Subcutaneous abdominal adipose tissue (tissue), 5 donors: ENCODE results near the gene ADISSP.

Source experiments
- H3K27ac ChIP-seq: one replicate; pipeline ENCODE4 v1.7.0; 2013; ENCODE audit warnings: low read depth, mild to moderate bottlenecking, inconsistent platforms, low read length, moderate library complexity
- H3K27me3 ChIP-seq, 5 donors: one replicate each; pipeline ENCODE4 v1.7.0; 2013; ENCODE audit warnings: low read length in 5 of 5, inconsistent platforms in 1 of 5; ENCODE audit not compliant: control insufficient read depth in 5 of 5, insufficient read depth in 4 of 5
- H3K36me3 ChIP-seq, 5 donors: one replicate each; pipeline ENCODE4 v1.7.0; 2013; ENCODE audit warnings: low read length in 5 of 5; ENCODE audit not compliant: control insufficient read depth in 5 of 5, insufficient read depth in 5 of 5
- H3K4me1 ChIP-seq, 5 donors: one replicate each; pipeline ENCODE4 v1.7.0; 2013; ENCODE audit warnings: low read length in 5 of 5, mild to moderate bottlenecking in 3 of 5, moderate library complexity in 1 of 5; ENCODE audit not compliant: control insufficient read depth in 5 of 5, insufficient read depth in 5 of 5
- H3K4me3 ChIP-seq, 5 donors: one replicate each; pipeline ENCODE4 v1.7.0; 2013; ENCODE audit warnings: low read length in 5 of 5, low read depth in 1 of 5
- H3K9ac ChIP-seq, 5 donors: one replicate each; pipeline ENCODE4 v1.7.0; 2013; ENCODE audit warnings: low read length in 5 of 5, mild to moderate bottlenecking in 4 of 5, moderate library complexity in 3 of 5
- H3K9me3 ChIP-seq, 5 donors: one replicate each; pipeline ENCODE4 v1.7.0; 2013; ENCODE audit warnings: low read length in 5 of 5; ENCODE audit not compliant: control insufficient read depth in 5 of 5
- donor health status: healthy.
- donor health status: healthy.
- donor health status: healthy.
- donor health status: healthy.
- donor health status: healthy.

The ADISSP gene

DNA sequence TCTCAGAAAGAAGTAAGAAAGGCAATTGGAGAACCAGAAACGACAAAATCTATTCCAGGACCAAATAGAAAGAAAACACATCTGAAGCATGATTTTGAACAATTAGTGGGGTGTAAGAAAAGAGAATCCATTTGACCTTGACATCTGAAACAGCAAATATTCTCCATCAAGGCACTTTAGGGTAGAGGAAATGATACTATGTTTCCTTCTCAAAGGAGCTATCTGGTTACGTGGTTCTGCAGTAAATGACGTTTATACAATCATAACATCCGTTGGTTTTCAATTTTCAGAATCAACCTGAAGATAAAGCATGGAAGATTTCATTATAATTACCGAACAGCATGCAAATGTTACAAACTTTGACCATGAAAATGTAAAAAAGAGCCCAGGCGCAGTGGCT is 46.9 kb downstream of the ADISSP start:
- Histone ChIP-seq H3K9me3 (no peaks in the 10 kb centered on the region), H3K4me1 (peaks cover 0 to 4% (median 0%) of the 10 kb centered on the region in 5 donors), H3K36me3 (no peaks in the 10 kb centered on the region), H3K27me3 (no peaks in the 10 kb centered on the region), H3K27ac (no peak overlapping the region), H3K9ac (no peak overlapping the region), H3K4me3 (no peak overlapping the region)

- Histone ChIP-seq H3K4me1 (peaks cover 0 to 4% (median 0%) of the 10 kb centered on the region in 5 donors), H3K9ac (no peak overlapping the region), H3K9me3 (no peaks in the 10 kb centered on the region), H3K36me3 (no peaks in the 10 kb centered on the region), H3K27ac (no peak overlapping the region), H3K4me3 (no peak overlapping the region), H3K27me3 (no peaks in the 10 kb centered on the region)
These were observed 47.5 kb downstream of the ADISSP start for GRCh38 chr20:3720068-3720467.

DNA sequence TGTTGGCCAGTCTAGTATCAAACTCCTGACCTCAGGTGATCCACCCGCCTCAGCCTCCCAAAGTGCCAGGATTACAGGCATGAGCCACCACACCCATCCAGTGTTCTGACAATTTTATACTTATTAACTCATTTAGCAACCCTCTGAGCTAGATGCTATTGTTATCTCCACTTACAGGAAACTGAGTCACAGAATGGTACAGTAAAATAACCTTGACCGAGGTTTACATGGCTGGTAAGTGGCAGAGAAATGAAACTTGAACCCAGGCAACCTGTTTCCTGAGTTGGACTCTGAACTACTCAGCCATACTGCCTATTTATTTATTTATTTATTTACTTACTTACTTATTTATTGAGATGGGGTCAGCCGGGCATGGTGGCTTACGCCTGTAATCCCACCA is 48.5 kb downstream of the ADISSP start:
- Histone ChIP-seq H3K4me1 (peaks cover 0 to 10% (median 0%) of the 10 kb centered on the region in 5 donors), H3K9me3 (no peaks in the 10 kb centered on the region), H3K9ac (no peak overlapping the region), H3K27ac (no peak overlapping the region), H3K36me3 (no peaks in the 10 kb centered on the region), H3K4me3 (no peak overlapping the region), H3K27me3 (no peaks in the 10 kb centered on the region)

DNA sequence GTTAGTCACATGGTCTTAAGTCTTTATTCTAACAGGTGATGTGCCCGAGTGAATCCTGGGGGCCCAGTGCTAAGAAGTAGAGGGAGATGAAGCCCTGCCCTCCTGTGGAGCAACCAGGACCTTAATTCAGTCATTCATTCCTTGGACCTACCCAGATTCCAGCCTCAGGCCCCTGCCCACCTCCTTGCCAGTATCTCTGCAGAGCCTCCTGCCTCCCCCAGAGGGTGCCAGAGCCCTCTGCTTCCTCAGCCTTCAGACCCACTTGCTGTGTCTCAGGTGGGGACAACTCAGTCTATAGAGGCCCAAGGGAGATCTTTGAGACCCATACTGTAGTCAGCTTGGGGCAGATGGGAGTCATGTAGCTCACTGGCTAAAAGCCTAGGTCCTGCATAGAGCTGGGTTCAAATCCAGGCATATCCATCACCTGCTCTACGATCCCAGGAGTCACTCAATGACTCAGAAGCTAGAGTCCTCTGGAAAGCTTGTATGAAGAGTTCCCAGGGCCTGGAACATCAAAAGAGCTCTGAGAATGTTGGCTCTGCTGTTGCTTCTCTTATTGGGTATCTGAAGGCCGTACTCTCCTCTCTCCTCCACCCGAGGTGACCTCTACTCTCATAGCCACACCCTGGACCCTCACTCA is 51.2 kb downstream of the ADISSP start:
- H3K27me3 ChIP-seq = no peaks in the 10 kb centered on the region
- H3K9me3 ChIP-seq = no peaks in the 10 kb centered on the region
- H3K36me3 ChIP-seq = no peaks in the 10 kb centered on the region
- H3K27ac ChIP-seq = no peak overlapping the region
- peaks cover 0 to 27% (median 9%) of the 10 kb centered on the region in 5 donors for H3K4me1 ChIP-seq
- no peak overlapping the region for H3K9ac ChIP-seq
- H3K4me3 ChIP-seq = no peak overlapping the region

GRCh38 chr20:3714092-3714491 is 53.5 kb downstream of the ADISSP start:
- Histone ChIP-seq H3K9ac (no peak overlapping the region), H3K9me3 (no peaks in the 10 kb centered on the region), H3K4me3 (no peak overlapping the region), H3K4me1 (peaks cover 0 to 44% (median 24%) of the 10 kb centered on the region in 5 donors), H3K27ac (no peak overlapping the region), H3K27me3 (no peaks in the 10 kb centered on the region), H3K36me3 (no peaks in the 10 kb centered on the region)

DNA sequence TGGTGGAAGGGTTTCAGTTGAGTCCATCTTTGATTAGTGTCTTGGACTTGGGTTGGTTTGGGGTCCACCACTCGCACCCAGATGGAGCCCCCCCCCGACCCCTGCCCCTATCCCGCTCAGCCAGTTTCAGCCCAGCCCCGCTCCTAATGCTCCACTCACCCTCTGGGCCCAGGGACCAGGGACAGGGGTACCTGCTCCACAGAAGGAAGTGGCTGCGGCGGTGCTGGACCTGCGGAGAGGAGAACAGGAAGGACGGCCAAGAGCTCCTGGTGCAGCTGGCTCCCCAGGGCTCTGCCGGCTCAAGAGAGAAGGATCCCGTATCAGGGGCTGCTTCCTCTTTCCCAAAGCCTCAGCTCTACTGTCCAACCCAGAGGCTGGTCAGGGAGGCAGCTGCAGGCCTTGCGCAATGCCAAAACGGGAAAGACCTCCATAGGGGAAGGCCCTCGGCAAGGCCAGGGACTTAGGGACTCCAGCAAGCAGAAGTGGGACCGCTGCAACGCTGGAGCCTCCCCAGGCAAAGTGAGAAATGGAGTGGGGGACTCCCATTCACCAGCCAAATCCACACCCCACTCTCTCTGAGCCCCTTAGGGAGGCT is 55.2 kb downstream of the ADISSP start, which contains the start of gene SIGLEC1:
TSS of gene SIGLEC1 (minus strand) at position 322 of the 595 bp plus-strand sequence. CDS start 5,472 bp downstream, outside the sequence.
- H3K4me1 ChIP-seq = peaks cover 0 to 54% (median 28%) of the 10 kb centered on the region in 5 donors
- no peak within 1 kb of the TSS for H3K27ac ChIP-seq
- H3K4me3 ChIP-seq = peak within 1 kb of the TSS; percentile 19 to 65 (median 48)
- peak within 1 kb of the TSS in 1 of 5 donors; percentile 31 for H3K9ac ChIP-seq
- H3K27me3 ChIP-seq = no peaks in the 10 kb centered on the region
- no peaks in the 10 kb centered on the region for H3K9me3 ChIP-seq
- H3K36me3 ChIP-seq = no peaks in the 10 kb centered on the region

DNA sequence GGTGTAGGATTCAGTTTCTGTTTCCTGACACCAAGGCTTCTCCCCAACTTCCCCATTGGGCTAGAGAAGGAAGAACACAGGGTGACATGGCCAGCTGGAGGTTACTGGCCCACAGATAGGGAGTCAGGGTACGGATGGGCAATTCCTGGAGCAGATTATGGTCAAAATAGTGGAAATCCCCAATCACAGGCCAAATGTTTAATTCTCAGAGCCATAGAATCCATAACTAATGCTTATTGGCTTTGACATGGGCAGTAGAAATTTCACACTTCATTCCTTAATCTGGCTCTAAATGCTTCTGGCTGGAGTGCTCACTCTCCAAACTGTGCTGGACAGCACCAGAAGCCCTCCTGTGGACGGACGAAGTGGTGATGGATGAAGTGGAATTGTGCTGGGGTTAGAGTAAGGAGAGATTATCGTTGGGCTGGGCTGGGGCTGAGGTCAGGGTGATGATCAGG is 56.0 kb downstream of the ADISSP start:
- Histone ChIP-seq H3K27me3 (no peaks in the 10 kb centered on the region), H3K27ac (no peak overlapping the region), H3K4me3 (peak overlapping the region; percentile 19 to 65 (median 48)), H3K36me3 (peaks cover 0 to 1% (median 0%) of the 10 kb centered on the region in 5 donors), H3K9me3 (no peaks in the 10 kb centered on the region), H3K4me1 (peaks cover 0 to 62% (median 36%) of the 10 kb centered on the region in 5 donors), H3K9ac (peak overlapping the region in 1 of 5 donors; percentile 31)

- Histone ChIP-seq H3K27me3 (no peaks in the 10 kb centered on the region), H3K36me3 (peaks cover 0 to 5% (median 0%) of the 10 kb centered on the region in 5 donors), H3K4me1 (peaks cover 0 to 64% (median 36%) of the 10 kb centered on the region in 5 donors), H3K9ac (peak overlapping the region in 2 of 5 donors; percentile 33 to 56), H3K27ac (no peak overlapping the region), H3K4me3 (peak overlapping the region; percentile 24 to 65 (median 48)), H3K9me3 (no peaks in the 10 kb centered on the region)
These were observed 56.7 kb downstream of the ADISSP start for GRCh38 chr20:3710703-3711483.

DNA sequence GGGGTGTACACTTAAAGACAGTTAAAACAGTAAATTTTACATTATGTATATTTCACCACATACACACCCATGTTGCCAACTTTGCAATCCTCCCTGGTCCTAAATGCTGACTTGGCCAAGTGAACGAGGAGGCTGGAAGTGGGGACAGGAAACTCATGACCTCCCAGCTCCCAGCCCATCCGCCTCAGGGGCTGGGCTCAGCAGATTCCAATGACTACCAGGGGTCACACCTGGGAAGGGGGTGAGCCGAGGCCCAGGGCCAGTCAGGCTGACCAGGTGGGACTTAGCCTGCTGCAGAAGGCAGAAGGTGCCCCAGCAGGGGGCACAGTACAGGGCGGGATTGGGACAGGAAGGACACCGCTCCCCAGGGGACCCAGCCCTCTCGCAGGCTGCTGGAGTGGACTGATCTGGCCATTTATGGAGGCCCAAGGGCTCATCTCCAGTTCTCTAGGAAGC is 57.5 kb downstream of the ADISSP start:
- Histone ChIP-seq H3K36me3 (peaks cover 0 to 8% (median 0%) of the 10 kb centered on the region in 5 donors), H3K27ac (no peak overlapping the region), H3K4me3 (peak overlapping the region in 4 of 5 donors; percentile 24 to 54 (median 34)), H3K4me1 (peaks cover 0 to 64% (median 36%) of the 10 kb centered on the region in 5 donors), H3K27me3 (no peaks in the 10 kb centered on the region), H3K9ac (peak overlapping the region in 1 of 5 donors; percentile 33), H3K9me3 (no peaks in the 10 kb centered on the region)
